ENCODE measurements around the gene PMAIP1.

DNA sequence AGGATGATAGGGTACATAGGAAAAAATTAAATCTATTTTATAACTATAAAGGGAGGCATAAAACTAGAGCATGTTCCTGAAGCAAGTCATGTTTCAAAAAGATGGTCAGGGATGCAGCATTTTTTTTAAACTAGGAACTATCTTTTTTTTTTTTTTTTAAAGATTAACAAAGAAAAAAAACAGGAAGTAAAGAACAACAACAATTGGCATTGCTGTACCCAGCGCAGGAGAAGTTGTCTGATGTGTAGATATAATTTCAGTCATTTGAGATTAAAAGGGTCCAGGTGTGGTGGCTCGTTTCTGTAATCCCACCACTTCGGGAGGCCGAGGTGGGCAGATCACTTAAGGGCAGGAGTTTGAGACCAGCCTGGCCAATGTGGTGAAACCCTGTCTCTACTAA lies 41.5 kb downstream of the PMAIP1 start:
- TF ChIP-seq, protein P1, sequence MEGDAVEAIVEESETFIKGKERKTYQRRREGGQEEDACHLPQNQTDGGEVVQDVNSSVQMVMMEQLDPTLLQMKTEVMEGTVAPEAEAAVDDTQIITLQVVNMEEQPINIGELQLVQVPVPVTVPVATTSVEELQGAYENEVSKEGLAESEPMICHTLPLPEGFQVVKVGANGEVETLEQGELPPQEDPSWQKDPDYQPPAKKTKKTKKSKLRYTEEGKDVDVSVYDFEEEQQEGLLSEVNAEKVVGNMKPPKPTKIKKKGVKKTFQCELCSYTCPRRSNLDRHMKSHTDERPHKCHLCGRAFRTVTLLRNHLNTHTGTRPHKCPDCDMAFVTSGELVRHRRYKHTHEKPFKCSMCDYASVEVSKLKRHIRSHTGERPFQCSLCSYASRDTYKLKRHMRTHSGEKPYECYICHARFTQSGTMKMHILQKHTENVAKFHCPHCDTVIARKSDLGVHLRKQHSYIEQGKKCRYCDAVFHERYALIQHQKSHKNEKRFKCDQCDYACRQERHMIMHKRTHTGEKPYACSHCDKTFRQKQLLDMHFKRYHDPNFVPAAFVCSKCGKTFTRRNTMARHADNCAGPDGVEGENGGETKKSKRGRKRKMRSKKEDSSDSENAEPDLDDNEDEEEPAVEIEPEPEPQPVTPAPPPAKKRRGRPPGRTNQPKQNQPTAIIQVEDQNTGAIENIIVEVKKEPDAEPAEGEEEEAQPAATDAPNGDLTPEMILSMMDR (IDR thresholded peaks at IDR 0.05), result no peak
- TF ChIP-seq POLR2A (IDR thresholded peaks at IDR 0.05), result no peak
